Ammon's horn (tissue), 1 donor: Measurements from ENCODE around the gene TSC22D3.

Experiments used
- DNase-seq: peaks from one replicate; pipeline ENCODE4 v3.0.0-alpha.2; 2016; ENCODE audit warnings: low spot score

TSC22D3 gene

DNA sequence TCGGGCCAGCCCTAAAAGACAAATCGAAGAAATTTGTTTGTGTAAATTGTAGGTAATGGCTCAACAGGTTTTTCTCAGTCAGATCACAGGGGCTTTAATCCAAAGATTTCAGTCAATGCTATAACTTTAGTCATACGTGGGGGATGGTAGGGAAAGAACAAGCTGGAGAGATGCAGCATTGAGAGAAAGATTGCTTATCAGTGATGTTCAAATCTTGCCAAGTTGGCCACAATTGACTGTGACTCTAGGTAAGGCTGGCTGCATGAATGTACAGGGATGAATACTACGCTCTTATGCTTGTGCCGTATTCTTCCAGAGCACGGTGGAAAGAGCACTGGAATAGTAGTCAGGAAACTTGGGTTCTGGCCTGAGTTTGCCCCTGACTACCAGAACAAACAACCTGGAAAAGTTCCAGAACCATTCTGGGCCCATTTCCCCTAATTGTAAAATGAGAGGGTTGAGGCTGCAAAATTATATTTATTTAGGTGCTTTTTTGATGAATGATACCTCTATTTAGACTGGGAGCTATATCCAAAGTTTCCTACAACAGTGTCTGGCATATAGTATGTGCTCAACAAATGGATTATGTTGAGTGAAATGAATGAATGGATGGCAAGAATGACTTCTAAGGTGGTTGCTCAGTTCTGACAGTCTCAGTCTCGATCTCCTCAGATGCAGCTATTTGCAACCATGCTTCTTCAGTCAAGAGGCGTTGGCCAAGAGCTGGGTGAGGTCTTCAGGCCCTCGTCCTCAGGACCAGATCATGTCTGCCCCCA lies 44.4 kb downstream of the TSC22D3 start:
- no peak for DNase-seq

GRCh38 chrX:107730298-107730655 lies 45.3 kb downstream of the TSC22D3 start:
- no peak for DNase-seq

DNA sequence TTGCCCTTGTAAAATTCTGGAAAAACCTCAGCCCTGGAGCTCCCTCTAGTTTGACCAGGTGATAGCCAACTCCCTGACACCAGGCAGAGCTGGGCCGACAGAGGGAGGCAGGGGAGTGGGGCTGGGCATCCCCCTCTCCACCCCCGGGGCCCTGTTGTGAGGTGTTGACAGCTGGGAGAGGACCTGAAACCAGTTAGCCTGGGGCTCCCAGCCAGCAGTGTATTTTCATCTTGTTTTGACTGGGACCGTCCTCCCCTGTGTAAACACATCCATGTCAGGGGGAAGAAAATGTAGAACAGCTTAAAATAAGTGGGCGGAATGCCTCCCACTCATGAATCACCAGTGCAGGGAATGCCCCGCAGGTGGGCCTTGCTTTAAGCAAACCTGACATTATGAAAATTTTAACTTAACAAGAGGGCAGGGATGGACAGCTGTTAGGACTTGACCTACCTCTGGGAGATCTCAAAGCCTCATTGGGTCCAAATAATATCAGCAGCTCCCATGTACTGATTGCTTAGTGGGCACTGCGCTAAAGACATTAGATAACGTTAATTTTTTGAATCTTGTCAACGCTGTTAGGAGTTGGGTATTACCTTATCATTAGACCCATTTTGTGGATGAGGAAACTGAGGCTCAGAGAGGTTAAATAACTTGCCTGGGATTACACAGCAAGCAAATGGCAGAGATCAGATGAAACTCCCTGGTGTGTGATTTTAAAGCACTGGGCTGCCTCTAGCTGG lies 45.9 kb downstream of the TSC22D3 start:
- DNase-seq = no peak

- peak; percentile 67 for DNase-seq
Measured at GRCh38 chrX:107728371-107729099, 47.1 kb downstream of the TSC22D3 start.

GRCh38 chrX:107726816-107727534 lies 48.6 kb downstream of the TSC22D3 start:
- DNase-seq = no peak

GRCh38 chrX:107725761-107726555 lies 49.6 kb downstream of the TSC22D3 start:
- DNase-seq = no peak

DNA sequence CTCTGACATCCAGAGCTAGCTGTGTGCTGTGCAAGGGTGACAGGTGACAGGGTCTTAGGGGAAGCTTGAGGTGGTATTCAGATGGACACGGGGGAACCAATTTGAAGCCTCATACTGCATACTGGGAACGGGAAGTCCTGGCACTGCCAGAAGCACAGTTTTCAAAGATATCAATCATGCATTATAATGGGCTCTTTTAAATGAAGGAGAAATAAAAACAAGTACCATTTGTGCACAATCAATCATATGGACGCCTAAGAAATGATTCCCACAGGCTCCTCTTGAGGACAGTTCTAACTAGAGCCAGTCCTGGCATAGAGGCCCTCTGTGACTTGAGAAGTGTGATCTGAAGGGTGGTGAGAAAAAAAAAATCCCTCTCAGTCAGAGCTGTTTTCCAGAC lies 50.9 kb downstream of the TSC22D3 start:
- no peak for DNase-seq

- no peak for DNase-seq
Measured at GRCh38 chrX:107723511-107723910, 52.1 kb downstream of the TSC22D3 start.

DNA sequence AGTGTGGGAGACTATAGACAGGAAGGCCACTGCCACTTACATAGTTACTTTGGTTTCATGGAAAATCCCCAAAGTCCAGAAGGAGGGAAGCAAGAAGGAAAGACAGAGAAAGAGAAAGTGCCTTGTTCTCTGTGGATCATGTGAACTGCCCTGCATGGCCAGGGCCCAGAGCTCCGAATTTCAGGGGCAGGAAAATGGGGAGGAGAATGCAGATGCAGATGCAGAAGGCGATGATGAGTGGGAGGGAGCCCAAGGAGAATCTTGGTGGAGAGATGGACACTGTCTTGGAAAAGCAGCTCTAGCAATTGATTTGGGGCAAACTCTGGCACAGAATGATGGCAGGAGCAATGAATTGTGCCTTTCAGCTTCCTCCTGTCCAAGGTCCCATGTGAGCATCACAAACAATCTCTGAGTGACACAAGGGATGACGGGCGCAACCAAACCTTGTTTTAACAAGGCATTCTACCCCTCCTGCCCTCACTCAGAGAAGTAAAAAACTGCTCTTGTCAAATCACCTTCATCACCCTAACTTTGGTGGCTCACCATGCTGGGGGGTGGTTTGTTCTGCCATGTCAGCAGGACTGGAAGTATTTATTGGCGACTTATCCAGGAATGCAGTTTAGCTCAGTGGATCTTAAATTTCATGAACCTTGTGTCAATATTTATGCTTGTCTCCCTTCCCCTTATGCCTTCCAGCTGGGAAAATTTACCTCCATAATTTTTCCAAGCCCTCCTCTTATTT lies 53.5 kb downstream of the TSC22D3 start:
- DNase-seq = no peak

DNA sequence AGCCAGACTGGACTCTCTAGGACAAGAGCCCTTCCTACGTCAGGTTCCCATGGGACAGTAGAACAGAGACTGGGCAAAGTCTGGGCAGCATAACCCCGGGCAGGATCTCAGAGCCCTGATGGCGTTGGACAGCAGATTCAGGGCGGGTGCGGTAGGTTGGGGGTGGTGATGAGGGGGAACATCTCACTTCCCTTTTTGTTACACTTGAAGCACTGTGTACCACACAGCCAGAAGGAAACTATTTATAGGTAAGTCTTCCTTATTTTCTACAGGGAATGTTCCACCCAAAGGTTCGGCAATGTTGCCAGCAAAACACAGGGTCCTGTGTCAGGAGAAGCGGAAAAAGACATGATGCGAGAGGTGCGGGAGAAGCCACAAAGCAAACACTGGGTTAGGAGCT lies 54.3 kb downstream of the TSC22D3 start:
- DNase-seq = no peak

GRCh38 chrX:107718156-107718621 lies 57.4 kb downstream of the TSC22D3 start:
- DNase-seq = peak; percentile 72

- DNase-seq = peak; percentile 85
Measured at GRCh38 chrX:107716816-107717700, 58.5 kb downstream of the TSC22D3 start.

DNA sequence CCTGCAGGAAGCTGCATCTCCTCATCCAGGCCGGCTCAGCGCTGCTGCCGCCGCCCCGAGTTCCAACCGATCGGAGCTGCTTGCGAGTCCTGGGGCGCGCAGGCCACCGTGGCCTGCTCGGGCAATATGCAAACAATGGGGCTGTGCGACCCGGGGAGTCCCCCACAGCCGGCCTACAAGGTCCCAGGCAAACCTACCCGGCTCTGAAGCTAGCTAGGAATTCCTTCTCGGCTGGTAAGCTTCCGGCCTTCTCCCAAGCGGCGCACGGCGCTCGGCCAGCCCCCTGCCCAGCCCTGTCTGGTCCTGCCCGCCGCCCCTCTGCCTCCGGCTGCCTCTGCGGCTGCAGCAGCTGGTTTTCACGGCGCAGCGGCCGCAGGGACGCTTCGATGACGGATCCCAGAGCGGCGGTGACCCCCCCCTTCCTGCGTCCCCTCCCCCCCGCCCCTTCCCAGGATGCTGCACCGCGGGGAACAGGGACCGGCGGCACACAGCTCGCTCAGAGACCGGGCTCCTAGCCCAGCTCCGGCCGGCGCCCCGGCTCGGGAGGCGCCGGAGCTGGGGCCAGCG lies 59.4 kb downstream of the TSC22D3 start:
- no peak for DNase-seq

DNA sequence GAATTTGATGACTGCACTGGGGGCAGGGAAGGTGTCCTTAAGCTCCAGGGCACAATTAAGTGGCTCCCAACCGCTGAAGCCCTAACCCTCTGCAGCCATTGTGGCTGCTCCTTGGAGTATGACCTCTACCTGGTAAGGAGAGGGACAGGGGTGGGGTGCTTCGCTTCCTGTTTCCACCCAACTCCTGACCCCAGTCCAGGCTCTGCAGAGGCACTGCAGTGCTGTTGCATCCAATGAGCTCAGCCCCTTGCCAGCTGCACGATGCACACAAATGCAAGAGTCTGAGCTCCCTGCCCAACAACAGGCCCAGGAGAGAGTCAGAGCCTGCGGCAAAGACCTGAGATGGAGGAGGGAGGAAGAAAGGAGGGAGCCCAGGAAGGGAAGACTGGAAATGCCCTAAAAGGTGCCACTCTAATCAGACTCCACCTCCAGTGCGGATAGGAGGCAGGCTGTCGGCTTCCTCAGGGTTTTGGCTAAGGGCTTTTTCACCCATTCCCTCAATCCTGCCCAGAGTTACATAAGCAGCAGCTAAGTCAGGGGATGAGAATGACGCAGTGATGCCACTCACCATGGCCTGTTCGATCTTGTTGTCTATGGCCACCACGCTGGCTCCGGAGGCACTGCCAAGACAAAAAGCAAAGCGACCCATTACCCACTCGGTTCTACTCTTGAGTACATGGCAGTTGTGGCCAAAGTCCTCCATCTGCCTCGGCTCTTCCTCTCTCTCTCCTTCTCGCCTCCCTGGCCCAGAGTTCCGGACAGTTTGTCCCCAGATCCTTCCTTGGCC lies 60.1 kb downstream of the TSC22D3 start:
- DNase-seq = no peak

- no peak for DNase-seq
Measured at GRCh38 chrX:107714206-107714891, 61.2 kb downstream of the TSC22D3 start.

GRCh38 chrX:107713543-107714205 lies 61.9 kb downstream of the TSC22D3 start:
- DNase-seq = no peak

DNA sequence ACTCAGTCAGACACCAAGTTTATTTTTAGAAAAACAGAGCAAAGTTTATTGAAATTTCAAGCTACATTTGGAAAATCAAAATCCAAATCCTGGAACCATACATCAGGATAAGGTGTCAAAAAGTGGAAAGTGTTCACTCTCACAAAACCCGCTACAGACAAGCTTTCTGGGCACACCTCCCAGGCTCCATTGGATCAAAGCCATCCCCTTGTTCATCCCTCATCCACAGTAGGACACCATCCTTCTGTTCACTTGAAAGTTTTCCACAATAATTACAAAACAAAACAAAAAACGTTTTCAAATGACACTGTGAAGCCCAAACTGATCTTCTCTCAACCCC lies 62.4 kb downstream of the TSC22D3 start:
- DNase-seq = no peak
